Stimulated activated CD4-positive, alpha-beta T cell treated with anti-CD3 and anti-CD28 coated beads, TNF-alpha, amount 100 ng/mL, for 4 hours (primary cell): ENCODE results near the gene KCNG4.
"Not testable (repeated sequence)": the region's sequence is repeated elsewhere in the genome, so short reads cannot be mapped to it uniquely, and the experiment has no call there.

Experiments
- DNase-seq, 3 experiments: peaks; one replicate each; pipeline ENCODE4 v3.0.0-alpha.2; 2020; ENCODE audit warnings: low read depth in 3 of 3

The KCNG4 gene

DNA sequence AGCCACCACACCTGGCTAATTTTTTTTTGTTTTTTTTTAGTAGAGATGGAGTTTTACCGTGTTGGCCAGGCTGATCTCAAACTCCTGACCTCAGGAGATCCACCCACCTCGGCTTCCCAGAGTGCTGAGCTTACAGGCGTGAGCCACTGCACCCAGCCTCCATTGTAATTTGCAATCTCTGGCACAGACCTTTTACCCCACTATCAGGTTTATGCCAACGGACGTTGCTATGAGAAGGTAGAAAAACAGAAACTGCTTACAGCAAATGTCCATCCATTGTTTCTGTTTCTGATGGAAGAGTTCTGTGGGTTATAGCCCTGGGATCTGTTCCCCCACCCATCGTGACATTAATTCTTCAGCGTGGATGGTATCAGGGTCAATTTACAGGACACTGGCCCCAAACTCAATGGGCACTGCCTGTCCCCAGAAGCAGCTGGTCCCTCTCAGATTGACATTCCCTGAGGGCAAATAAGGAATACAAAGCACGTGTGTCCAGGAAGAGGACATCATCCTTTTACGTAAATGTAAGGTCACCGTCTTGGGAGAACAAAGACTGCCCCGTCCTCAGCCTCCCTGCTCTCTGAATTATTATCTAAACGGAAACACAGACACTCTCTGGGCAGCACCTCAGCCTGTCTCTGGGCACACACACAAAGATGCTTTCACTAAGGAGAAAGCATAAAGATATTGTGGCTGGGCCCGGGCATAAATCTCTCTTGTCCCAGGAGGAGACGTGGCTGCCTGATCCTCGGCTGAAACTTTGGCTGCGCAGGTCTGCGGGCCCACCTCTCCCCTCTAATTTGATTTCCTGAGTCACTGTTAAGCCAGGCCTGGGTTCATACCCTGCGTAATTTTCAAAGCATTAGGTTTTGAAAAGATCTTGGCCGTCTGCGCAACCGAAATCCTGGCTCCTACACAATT lies 5.2 kb downstream of the KCNG4 start:
- no peak for DNase-seq

DNA sequence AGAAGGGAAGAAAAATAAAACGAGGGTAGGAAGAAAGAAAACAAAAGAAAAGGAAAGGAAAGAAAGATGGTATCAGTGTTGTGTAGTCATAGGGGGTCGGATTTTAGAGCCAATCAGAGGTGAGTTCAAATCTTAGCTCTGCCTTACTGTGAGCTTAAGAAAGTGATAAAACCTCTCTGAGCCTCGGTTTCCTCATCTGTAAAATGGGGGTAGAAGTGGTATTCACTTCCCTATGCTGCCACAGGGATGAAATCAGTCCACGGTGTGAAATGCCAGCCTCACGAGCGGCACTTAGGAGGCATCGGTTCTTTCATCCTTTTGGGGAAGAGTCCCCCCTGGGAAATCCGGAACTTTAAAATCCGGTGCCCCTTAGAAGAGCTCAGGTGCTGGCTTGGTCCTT lies 6.1 kb downstream of the KCNG4 start:
- DNase-seq, result no peak

DNA sequence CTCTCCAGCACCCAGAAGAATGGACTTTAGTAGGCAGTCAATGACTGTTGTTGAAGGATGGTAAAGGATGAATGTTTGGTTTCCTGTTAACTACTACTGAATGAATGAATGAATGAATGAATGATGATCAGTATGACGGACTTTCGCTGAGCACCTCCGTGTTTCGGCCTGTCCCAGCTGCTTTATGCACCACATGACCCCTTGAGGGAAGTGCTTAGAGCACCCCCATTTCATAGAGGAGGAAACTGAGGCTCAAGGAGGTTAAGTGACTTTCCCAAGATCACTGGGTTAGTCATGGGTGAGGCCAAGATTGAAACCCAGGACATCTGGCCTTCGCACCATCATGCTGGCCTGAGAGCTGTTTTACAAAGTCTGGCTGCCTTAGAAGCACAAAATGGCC lies 6.8 kb downstream of the KCNG4 start:
- no peak for DNase-seq

DNA sequence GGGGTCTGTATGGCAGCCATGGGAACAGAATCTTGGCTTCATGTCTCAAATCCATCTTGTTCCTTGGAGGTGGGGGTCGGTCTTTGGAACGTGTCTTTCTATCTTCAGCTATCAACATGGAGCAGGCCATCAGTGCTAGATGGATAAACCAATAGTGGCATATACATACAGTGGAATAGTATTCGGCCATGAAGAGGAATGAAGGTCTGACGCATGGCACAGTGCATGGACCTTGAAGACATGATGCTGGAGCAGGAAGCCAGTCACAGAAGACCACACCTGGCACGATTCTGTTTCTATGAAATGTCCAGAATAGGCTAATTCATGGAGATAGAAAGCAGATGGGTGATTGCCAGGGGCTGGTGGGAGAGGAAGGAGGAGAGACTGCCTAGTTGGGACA lies 7.8 kb downstream of the KCNG4 start:
- DNase-seq, result no peak

GRCh38 chr16:84229471-84229870 lies 10.3 kb downstream of the KCNG4 start:
- DNase-seq, result no peak

DNA sequence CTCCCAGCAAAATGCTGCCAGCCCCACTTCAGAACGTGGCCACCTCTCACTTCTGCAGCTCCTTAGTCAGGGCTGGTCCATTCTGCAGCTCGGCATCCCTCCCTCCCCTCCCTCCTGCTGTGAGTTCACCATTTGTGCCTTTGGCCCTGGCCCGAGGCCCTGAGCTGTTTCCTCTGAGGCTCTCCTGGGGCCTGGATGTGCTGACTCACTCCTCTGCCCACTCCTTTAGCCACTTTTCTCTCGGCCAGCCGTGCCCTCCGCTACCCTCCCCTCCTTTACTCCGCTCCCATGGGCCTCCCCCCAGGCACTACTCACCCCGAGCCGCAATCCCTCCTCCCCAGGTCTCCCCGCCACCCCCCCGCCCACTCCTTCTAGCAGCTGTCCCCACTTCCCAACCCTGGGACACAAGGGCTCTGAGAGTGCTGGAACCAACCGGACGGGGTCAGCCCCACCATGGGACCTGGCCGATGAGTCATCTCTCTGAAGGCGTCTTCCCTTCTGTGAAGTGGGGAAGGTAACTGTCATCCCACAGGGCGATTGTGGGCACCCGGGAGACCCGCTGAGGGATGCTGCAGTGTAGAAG lies 11.5 kb downstream of the KCNG4 start:
- no peak for DNase-seq

GRCh38 chr16:84227548-84227947 lies 12.3 kb downstream of the KCNG4 start:
- no peak for DNase-seq

- DNase-seq, result no peak
Measured at GRCh38 chr16:84226026-84226425, 13.8 kb downstream of the KCNG4 start.

DNA sequence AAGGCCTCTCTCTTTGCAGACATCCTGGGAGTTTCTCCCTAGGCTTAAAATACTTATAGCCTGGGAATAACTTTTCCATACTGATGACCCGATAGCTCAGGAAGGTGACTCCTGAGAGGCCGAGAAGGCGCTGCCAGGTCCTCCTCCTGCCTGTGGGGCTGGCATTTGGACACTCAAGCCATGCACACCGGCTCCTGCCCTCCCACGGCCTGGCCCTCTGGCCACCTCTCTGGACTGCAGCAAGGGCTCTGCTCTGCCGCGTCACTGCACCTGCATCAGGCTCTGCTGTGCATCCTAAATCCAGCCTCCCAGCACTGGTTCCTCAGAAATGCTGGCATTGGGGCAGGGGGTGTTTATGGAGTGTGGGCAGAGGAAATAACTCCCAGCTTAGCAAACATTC lies 14.2 kb downstream of the KCNG4 start:
- no peak for DNase-seq

GRCh38 chr16:84225126-84225525 lies 14.7 kb downstream of the KCNG4 start:
- no peak for DNase-seq

GRCh38 chr16:84224554-84224953 lies 15.3 kb downstream of the KCNG4 start:
- no peak for DNase-seq

DNA sequence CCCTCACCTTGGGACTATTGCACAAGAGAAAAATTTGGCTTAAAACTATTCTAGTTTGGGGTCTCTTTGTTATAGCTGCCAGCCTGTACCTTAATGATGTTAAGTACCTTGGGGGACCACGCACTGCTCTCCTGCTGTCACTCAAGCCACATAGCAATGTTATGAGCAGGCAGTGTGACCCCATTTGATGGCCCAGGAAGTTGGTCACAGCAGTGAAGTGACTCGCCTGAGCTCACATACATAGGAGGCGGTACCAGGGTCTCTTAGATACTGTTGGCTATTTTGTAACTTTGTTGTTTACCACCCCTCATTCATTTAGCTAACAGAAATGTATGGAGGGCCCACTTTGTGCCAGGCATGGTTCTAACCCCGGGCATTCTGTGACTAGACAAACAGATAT lies 16.4 kb downstream of the KCNG4 start:
- no peak for DNase-seq

GRCh38 chr16:84220851-84221250 lies 19.0 kb downstream of the KCNG4 start:
- DNase-seq, result no peak

DNA sequence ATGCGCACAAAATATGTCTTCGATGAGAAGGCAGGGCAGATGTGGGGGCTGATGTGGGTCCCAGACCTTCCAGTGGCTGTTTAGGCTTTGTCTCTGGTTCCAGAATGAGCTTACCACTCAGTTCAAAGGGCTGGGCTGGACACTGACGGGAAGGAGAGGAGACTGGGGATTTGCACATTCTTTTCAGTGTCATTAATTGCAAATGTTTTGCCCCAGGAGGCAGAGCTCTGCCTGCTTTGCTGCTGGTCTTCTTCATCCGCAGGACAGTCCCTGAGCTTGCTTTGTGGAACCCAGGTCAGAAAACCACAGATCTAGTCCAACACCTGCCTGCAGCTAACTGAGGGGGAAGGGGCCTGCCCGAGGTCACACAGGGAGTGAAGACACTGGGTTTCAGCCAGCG lies 20.9 kb downstream of the KCNG4 start:
- DNase-seq, result no peak

GRCh38 chr16:84218176-84218823 lies 21.5 kb downstream of the KCNG4 start:
- DNase-seq, result no peak

- not testable (repeated sequence) for DNase-seq
Measured at GRCh38 chr16:84216144-84216543, 23.7 kb downstream of the KCNG4 start.

- no peak for DNase-seq
Measured at GRCh38 chr16:84215531-84215930, 24.3 kb downstream of the KCNG4 start.

DNA sequence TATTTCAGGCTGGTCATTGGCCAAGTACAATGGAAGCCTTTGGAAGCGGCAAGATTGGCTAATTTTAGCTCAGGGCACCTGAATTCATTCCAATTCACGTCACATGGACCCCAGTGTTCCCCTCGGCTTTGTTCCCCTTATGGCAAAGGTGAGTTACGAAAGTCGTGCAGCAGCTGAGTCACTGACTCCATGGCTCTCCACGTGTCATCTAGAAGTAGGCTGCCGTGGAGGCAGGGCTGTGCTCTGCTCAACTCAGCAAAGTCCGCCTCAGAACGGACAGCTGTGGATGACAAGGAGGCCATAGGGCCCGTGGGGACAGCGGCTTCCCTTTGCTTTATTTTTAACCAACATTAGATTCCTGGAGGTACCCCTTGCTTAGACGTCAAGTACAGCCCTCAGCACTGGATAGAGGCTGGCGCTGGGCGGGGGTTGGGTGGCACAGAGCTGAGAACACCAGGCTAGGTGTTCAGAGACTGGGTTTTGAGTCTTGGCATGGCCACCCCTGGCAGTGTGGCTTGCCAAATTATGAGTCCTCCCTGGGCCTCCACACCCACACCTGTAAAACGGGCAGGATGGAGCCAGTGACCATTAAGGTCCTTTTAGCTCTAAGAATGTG lies 25.3 kb downstream of the KCNG4 start:
- DNase-seq, result no peak

DNA sequence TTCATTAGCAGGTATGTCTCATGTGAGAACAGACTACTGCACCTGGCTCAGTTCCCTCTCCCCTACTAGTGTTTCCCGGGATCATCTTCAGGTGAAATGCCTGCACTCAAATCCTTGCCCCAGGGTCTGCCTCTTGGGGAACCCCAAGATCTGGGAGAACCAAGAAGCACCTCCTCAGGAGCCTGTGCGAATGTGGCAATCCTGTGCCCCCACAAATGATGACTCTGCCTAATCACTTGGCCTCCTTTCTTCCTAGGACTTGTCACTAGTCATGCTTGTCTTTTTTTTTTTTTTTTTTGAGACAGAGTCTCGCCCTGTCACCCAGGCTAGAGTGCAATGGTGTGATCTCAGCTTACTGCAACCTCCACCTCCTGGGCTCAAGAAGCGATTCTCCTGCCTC lies 27.2 kb downstream of the KCNG4 start:
- no peak for DNase-seq

GRCh38 chr16:84212154-84212553 lies 27.7 kb downstream of the KCNG4 start:
- no peak for DNase-seq

- DNase-seq, result no peak
Measured at GRCh38 chr16:84209989-84210388, 29.8 kb downstream of the KCNG4 start.

DNA sequence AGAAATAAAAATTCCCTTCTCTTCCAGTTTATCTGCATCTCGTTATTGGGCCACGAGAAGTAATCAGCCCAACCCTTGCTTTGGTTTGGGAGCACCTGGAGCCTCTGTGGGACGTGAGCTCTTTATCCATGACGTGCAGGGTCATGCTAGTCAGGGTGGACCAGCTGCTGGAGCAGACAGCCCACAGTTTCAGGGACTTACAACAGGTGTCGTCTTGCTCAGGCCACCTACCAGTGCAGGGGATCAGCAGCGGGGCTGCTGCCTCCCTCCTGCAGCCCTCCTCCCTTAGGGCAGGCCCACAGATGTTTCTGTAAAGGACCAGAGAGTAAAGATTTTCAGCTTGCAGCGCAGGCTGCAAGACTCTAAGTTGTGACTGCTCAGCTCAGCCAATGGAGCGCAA lies 31.9 kb downstream of the KCNG4 start:
- DNase-seq, result no peak

DNA sequence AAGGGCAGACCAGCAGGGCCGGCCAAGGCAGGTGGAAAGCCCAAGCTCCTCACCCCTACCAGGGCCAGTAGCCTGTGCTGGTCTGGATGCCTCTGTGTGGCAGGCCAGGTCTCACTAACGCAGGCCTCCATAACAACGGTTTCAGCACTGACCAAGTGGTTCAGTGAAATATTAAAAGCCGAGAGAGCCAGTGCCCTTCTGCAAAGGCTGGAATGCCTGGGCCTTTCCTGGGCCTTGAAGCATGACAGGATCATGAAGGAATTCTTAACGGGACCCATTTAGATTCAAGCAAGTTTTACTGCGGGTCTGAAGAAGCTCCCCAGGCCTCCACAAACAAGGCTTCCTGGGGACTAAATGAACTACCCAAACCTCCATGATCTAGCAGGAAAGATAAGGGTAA lies 32.6 kb downstream of the KCNG4 start:
- DNase-seq, result no peak
